ENCODE data around the gene NDUFA5.

NDUFA5 gene

GRCh38 chr7:123557398-123558288, at the start of gene NDUFA5:
TSS of gene NDUFA5 (minus strand) at chr7:123557818. CDS start at chr7:123557795, 23 bp downstream.
- peak; percentile 63 to 99 (median 95) for DNase-seq

DNA sequence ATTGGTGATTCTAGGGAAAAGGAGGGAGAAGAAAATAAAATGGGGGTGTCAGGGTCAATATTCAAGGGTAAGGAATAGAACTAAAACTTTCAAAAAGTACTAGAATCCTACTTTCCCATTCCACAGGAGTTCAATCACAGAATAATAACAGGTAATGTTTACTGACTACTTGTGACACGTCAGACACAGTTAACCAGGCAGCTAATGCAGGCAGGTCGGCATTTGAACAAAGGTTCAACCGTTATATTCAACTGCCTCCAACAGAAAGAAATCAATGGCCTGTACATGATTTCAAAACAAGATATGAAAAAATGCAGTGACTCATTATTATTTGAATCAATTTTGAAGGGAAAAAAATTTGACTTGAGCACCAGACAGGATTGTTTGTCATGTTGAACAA, 47.1 kb upstream of the NDUFA5 start:
- DNase-seq, result no peak

DNA sequence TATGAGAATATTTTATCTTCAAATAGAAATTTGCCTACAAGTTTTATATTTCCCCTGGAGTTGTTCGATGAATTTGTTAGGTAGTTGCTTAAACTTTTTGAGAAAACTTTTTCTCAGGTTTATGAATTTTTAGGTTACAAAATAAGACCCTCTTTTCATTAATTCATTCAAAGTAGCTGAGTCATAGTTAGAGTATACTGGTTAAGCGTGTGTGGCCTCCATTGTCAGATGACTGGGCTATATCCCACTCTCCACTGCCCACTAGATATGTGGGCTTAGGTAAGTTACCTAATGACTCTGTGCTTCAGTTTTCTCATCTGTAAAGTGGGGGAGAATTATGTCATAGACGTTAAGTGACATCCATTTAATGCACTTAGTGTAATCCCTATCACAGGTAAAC, 45.0 kb upstream of the NDUFA5 start:
- no peak for DNase-seq

GRCh38 chr7:123601530-123601929, 43.9 kb upstream of the NDUFA5 start, which contains the start of gene ASB15:
TSS of gene ASB15 (plus strand) at chr7:123601821. CDS start at chr7:123614503, 12,682 bp downstream.
- no peak for DNase-seq

DNA sequence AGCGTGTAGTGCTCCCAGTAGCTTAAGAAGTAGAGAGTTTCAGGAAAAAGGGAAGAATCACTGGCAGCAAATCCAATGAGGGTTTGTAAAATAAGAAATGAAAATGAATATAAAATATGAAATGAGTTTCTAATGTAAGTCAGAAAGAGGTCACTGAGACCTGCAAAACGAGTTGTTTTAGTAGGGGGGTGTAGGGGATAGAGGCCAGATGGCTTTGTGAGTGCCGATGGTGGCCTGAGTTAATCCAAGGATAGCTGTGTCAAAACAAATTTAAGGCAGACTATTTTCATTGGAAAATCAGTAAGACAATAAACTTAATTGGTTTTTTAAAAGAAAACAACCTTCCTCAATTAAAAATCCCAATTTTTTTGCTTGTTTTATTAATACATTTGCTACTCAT, 43.3 kb upstream of the NDUFA5 start:
- DNase-seq, result no peak

GRCh38 chr7:123599766-123600165, 42.1 kb upstream of the NDUFA5 start:
- DNase-seq, result no peak

DNA sequence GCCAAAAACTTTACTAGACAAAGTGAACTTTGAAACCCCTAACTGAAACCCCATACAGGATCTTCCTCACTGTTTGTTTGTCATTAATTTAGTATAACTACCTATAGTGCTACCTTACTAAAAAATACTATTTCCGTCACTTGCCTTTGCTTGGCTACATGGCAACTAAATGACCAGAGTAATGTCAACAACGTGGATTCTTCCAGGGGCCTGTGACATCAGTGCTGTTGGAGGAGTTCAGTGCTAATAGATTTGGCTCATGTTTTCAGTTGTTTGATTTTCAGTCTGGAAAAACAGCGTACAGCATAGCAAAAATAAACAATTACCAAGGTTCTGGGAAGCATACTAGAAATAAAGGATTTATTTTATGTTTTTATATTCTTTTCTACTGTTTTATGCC, 41.0 kb upstream of the NDUFA5 start:
- DNase-seq, result no peak

- no peak for DNase-seq
Measured at GRCh38 chr7:123594813-123595241, 37.2 kb upstream of the NDUFA5 start.

DNA sequence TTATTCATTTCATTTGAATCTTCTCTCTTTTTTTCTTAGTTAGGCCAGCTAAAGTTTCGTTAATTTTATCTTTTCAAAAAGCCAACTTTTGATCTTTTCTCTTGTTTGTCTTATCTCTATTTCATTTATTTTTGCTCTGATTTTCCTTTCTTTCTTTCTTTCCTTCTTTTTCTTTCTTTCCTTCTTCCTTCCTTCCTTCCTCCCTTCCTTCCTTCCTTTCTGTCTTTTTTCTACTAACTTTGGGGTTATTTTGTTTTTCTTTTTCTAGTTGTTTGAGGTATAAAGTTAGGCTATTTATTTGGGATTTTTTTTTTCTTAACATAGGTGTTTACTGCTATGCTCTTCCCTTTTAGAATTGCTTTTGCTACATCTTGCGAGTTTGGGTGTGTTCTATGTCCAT, 30.8 kb upstream of the NDUFA5 start:
- DNase-seq, result no peak

DNA sequence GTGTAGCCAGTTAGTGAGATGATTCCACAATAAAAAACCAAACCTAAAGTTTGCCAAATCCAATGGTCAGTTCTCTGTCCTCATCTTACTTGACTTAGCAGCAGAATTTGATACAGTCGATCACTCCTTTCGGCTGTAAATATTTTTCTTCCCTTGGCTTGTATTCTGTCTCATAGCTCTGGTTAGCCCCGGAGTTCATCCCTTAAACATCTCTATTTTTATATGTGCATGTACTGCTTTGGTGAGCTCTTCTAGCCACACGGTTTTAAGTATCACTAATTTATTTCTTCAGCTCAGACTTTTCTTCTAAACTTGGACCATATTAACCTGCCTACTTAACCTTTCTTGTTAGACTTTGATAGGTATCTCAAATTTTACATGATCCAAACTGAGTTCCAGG, 26.2 kb upstream of the NDUFA5 start:
- no peak for DNase-seq

DNA sequence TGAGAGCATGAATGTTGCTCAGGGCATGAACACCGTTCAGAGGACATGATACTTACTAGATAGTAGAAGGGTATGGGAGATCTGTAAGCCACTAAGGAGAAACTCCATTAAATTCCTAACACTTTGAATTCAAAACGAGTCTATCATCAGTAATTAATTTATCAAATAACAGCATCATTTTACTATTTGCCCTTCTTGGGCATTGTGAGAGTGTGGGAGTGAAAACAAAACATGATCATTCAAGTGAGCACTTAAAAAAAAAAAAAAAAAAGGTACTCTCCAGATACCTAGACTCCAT, 23.5 kb upstream of the NDUFA5 start:
- no peak for DNase-seq

GRCh38 chr7:123580406-123581161, 23.0 kb upstream of the NDUFA5 start:
- peak in 1 of 56 donors; percentile 2 for DNase-seq

DNA sequence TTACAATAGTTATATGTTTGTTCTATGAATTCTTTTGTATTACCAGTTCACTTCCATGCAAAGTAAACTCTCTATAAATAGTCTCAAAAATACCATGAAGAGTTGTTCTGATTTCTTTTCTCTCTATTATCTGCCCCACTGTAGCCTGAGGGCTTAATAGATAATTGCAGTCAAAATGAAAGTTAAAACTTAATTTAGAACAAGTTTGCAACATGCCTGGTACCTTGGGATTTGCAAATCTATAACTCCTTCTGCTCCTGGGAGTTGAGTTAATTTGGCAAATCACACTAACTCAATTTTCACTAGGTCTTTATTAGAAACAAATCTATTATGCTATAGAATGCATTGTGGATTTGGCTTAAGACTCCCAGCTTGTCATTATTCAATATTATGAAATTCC, 21.8 kb upstream of the NDUFA5 start:
- DNase-seq, result no peak

DNA sequence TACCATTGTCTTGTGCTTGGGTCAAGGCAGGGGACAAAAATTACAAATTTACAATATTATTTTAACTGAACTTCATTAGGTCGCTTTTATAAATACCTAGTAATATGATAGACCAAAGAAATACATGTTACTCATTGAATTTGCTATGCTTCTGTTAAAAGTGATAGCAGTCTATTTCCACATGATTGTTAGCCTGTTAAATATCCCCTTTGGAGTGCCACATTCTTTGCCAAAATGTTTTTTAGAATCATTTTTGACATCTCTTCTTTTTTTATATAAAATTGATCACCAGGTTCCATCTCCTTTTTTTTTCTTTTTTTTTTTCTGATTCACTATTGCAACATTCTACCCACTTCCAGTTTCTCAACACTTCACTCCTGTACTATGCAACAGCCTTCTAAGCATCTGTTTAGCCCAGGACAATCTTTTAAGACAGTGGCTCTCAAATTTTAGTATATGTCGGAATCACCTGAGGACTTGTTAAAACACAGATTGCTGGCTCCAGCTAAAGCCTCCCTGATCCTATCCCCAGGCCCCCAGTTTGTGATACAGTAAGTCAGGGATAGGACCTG, 16.4 kb upstream of the NDUFA5 start:
- DNase-seq, result no peak

- no peak for DNase-seq
Measured at GRCh38 chr7:123573341-123573740, 15.7 kb upstream of the NDUFA5 start.

DNA sequence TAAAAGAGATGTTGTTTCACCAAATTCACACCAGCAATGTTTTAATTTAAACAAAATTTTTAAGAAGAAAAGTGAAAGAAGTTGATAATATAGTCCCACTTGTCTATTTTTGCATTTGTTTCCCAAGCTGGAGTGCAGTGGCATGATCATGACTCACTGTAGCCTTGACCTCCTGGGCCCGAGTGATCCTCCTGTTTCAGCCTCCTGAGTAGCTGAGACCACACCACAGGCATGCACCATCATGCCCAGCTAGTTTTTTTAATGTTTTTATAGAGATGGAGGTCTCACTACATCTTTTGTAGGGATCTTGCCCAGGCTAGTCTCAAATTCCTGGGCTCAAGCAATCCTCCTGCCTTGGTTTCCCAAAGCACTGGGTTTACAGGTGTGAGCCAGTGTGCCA, 14.1 kb upstream of the NDUFA5 start:
- DNase-seq, result no peak

DNA sequence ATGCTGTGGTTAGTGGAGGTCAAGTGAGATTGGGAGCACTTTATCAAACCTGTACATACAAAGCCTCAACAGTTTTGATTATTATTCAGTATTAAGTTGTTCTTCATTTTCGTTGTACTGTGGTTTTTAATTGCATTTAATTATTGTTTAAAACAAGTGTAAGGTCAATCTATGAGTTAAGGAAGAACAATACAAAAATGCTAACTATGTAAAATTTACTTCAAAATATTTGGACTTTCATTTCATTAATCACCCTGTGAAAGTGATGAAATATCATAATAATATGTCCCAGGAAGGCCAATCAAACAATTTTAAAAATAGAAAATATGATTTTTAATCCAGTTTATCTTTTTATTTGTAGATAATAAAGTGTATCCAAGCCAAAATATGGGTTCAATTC, 13.6 kb upstream of the NDUFA5 start:
- no peak for DNase-seq

- DNase-seq, result no peak
Measured at GRCh38 chr7:123570390-123571182, 13.0 kb upstream of the NDUFA5 start.

DNA sequence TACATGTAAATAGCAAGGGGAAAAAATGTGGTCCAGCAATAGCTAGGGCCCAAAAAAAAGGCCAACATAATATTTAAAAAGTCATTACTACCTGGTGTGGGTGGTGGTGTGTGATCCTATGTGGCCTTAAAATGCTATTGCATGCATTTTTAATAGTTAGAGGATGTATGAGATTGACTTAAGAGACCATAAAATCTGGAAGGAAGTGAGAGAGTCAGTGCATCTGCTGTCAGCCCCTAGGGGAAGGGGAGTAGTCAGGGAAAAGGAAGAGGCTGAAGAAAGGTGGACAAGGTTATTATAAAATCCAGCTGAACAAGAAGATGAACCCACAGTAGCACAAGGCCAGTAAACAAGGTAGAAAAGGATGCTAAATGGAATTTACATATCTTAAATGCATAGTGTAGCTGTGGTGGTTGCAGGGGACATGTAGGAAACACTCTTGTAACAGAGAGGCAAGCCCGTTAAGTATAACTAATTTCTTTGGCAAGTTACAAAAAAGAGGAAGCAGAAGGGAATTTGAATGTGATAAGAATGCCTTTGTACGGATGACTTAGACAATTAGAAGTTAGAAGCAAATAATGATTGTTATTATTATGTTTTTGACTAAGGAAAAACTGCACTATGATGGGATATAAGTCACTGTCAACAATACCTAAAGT, 11.9 kb upstream of the NDUFA5 start:
- DNase-seq, result no peak

DNA sequence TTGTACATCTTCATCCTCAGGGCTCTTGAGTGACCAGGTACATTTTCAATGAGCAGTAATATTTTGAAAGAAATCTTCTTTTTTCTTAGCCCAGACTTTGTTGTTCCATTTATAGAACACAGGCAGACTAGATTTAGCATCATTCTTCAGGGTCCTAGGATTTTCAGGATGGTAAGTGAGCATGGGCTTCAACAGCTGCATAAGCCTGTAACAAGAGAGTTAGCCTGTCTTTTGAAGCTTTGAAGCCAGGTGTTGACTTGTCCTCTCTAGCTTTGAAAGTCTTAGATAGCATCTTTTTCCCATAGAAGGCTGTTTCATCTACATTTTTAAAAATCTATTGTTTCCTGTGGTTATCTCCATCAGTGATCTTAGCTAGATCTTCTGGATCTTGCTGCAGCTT, 4.5 kb upstream of the NDUFA5 start:
- DNase-seq, result no peak

DNA sequence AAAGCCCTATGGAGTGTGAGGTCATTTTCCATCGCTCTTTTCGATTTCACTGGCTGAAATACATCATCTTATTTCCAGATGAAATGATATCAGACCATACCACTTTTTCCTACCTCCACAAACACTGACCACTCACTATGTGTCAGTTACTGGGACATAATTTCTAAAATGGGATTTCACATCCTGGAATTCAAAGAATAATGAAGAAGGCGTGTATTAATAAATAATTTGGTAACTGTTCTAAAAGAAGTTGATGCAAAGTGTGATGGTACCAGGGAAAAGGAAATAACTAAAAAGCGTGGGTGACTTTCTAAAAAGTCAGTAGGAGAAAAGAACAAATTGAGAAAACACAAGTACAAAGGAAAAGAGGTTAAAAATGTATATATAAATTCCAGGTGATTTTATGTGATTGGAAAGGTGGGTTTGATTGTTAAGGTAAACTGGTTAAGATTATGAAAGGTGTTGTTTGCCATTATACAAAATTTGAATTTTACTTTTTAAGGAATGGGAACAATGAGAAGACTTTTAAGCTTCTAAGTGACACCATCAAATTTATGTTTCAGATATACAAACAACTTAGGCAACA, 764 bp upstream of the NDUFA5 start:
- DNase-seq, result no peak

Measured in amygdala (tissue), 56 donors.